Body of pancreas (tissue), 4 donors: ENCODE measurements around the gene CD151. TPM values are rescaled to one million over a fixed set of nuclear protein-coding genes. Genes with fewer than 3 reads are reported as not detected.

ENCODE experiments used
- ATAC-seq: fragments of 150-250 bp; one replicate; pipeline ENCODE4 v1.9.1; 2016
- DNase-seq, 4 donors: peaks; one replicate each; pipeline ENCODE4 v3.0.0-alpha.2; 2019
- H3K27ac ChIP-seq, 4 donors: fragments of 200-600 bp; sonication (generic); 1 replicate in 3 of 4; 2 replicates in 1 of 4; pipeline versions ENCODE4 v1.5.1 to v1.6.1; 2016 to 2019; ENCODE audit warnings: mild to moderate bottlenecking in 1 of 4, mixed read lengths in 1 of 4, moderate library complexity in 1 of 4
- H3K27me3 ChIP-seq, 2 donors: fragments of 200-600 bp; sonication (generic); one replicate each; pipeline ENCODE4 v1.6.0; 2016; ENCODE audit warnings: mild to moderate bottlenecking in 1 of 2
- H3K36me3 ChIP-seq, 2 donors: fragments of 200-600 bp; sonication (generic); replicated peaks in 1 of 2; 2 replicates each; pipeline ENCODE4 v1.5.1; 2016; ENCODE audit warnings: low read depth in 2 of 2; ENCODE audit not compliant: insufficient read depth in 1 of 2
- H3K4me1 ChIP-seq: fragments of 200-600 bp; sonication (generic); one replicate; pipeline ENCODE4 v1.6.0; 2016
- H3K4me3 ChIP-seq, 2 donors: fragments of 200-600 bp; sonication (generic); 1 replicate in 1 of 2; 2 replicates in 1 of 2; pipeline ENCODE4 v1.5.1; 2016 to 2019
- H3K9me3 ChIP-seq, 3 donors: fragments of 200-600 bp; sonication (generic); 1 replicate in 2 of 3; 2 replicates in 1 of 3; pipeline ENCODE4 v1.5.1; 2016
- POLR2A ChIP-seq, 3 donors: fragments of 450-650 bp; IDR thresholded peaks; one replicate each; pipeline ENCODE4 v1.6.1; 2016; ENCODE audit warnings: antibody characterized with exemption in 3 of 3, mild to moderate bottlenecking in 2 of 3
- WGBS, 2 donors: methylation state at CpG; one replicate each; pipeline ENCODE4 v1.1.5; 2017; 5-methylcytosine and 5-hydroxymethylcytosine counted together
- intact Hi-C: fragments of 100-400 bp; cut with DNase I; formaldehyde crosslinking; loops from one replicate; pipeline ENCODE4 v1.15.1; 2023
- total RNA-seq, 2 donors: library from RNA; depleted of rRNA; stranded (reverse); fragments of >200 nt; gene quantifications; one replicate each; pipeline ENCODE4 v1.1.0, GENCODE V29; 2016
- TF ChIP-seq, protein P1 (sequence below), 7 experiments: fragments of 450-650 bp in 4 of 7; fragments of 200-600 bp in 3 of 7; sonication (generic) in 3 of 7; IDR thresholded peaks; one replicate each; pipeline ENCODE4 v1.5.1; 2016 to 2019; ENCODE audit warnings: antibody characterized with exemption in 7 of 7

Gene CD151
- total RNA-seq, 2 donors from 2014 or later: 152 to 282 TPM

DNA sequence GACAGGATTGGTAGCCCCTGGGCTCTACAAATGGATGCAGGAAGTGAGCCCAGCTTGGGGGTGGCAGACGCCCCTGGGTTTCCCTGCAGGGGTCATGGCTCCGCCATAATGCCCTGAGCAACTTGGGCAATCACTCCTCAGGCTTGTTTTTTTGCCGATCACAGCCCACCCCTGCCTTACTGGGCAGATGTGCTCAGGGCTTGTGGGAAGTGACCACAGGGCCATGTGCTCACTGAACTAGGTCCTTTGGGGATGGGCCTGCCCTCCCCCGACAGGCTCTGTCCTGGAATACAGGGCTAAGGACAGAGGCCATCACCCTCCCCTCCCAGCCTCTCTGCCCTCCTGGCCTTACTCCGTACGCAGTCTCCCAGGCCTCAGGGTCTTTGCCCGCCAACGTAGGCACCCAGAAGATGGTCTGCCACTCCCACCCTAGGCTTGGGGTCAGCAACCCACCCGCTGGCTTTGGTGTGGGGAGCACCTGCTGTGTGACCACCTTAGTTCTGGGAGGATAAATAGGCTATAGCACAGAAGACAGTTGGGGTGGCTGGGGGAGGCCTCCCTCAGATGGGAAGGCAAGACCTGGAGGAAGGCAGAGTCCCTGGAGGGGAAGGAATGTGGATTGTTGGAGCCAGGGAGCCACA lies 19.2 kb upstream of the CD151 start:
- WGBS, 2 donors: 72 to 100% methylated on average over 6 to 8 of the region's 9 CpGs
- ATAC-seq: no peak
- TF ChIP-seq POLR2A (IDR thresholded peaks at IDR 0.05): no peak
- Histone ChIP-seq H3K27me3 (no peaks in the 10 kb centered on the region), H3K4me3 (no peak overlapping the region), H3K4me1 (peaks cover 25% of the 10 kb centered on the region), H3K9me3 (no peaks in the 10 kb centered on the region), H3K36me3 (peaks cover 0 to 12% of the 10 kb centered on the region in 2 donors), H3K27ac (no peak overlapping the region)
- intact Hi-C loops: no loop called here
- no peak for DNase-seq

DNA sequence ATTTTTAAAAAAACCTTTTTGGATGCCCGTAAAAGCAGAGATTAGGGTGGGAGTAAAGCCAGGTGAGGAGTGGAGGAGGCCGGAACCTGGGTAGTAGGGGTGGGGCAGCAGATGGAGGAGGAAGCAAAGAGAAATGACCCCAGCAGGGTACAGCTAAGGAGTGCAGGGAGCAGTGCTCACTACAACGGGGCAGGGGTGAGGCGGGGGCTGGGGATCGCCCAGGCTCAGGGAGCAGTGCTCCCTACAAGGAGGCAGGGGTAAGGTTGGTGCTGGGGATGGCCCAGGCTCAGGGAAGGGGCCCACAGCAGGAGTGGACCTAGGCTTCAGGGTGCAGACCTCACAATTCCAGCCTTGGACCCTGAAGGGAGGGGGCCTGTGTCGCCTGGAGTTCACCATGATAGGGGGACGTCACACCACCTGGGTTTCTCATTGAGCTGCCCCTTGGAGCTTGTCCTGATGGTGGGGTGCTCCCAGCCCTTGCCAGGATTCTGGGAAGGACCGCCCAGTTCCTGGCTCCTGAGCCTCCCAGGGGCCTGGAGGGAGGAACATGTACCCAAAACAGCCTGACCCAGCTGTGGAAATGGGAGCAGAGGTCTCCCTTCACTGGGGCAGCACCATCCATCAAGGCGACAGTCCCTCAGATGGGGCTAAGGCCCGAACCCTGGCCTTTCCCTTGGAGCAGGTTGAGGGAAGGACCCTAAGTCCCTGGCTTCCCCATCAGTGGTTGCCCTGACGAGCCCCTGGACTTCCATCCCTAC lies 16.9 kb upstream of the CD151 start:
- Histone ChIP-seq H3K27ac (no peak overlapping the region), H3K27me3 (no peaks in the 10 kb centered on the region), H3K4me1 (peaks cover 27% of the 10 kb centered on the region), H3K9me3 (no peaks in the 10 kb centered on the region), H3K36me3 (peaks cover 0 to 12% of the 10 kb centered on the region in 2 donors), H3K4me3 (no peak overlapping the region)
- DNase-seq (no peak), ATAC-seq (no peak)
- TF ChIP-seq POLR2A (IDR thresholded peaks at IDR 0.05): no peak
- TF ChIP-seq, protein P1, sequence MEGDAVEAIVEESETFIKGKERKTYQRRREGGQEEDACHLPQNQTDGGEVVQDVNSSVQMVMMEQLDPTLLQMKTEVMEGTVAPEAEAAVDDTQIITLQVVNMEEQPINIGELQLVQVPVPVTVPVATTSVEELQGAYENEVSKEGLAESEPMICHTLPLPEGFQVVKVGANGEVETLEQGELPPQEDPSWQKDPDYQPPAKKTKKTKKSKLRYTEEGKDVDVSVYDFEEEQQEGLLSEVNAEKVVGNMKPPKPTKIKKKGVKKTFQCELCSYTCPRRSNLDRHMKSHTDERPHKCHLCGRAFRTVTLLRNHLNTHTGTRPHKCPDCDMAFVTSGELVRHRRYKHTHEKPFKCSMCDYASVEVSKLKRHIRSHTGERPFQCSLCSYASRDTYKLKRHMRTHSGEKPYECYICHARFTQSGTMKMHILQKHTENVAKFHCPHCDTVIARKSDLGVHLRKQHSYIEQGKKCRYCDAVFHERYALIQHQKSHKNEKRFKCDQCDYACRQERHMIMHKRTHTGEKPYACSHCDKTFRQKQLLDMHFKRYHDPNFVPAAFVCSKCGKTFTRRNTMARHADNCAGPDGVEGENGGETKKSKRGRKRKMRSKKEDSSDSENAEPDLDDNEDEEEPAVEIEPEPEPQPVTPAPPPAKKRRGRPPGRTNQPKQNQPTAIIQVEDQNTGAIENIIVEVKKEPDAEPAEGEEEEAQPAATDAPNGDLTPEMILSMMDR (IDR thresholded peaks at IDR 0.05): no peak
- 71 to 83% methylated on average over 6 to 11 of the region's 11 CpGs for WGBS, 2 donors
- intact Hi-C loops: no loop called here

DNA sequence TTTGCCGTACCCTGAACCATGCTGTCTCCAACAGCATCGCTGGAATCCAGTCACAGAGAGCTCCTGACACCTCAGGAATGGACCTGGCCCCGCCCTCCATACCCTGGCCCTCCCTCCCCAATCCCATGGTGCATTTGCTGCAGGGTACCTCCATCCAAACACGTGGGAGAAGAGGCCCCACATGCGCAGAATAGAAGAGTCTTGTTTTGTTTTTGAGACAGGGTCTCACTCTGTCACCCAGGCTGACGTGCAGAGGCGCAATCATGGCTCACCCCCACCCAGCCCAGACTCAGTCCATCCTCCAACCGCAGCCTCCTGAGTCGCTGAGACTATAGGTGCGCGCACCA lies 16.3 kb upstream of the CD151 start:
- ATAC-seq (no peak), DNase-seq (no peak)
- Histone ChIP-seq H3K27me3 (no peaks in the 10 kb centered on the region), H3K4me3 (no peak overlapping the region), H3K27ac (no peak overlapping the region), H3K9me3 (no peaks in the 10 kb centered on the region), H3K36me3 (peaks cover 0 to 12% of the 10 kb centered on the region in 2 donors), H3K4me1 (peaks cover 27% of the 10 kb centered on the region)
- TF ChIP-seq, protein P1 (IDR thresholded peaks at IDR 0.05): no peak
- TF ChIP-seq POLR2A (IDR thresholded peaks at IDR 0.05): no peak
- intact Hi-C loops: no loop called here
- WGBS, 2 donors: 86 to 87% methylated on average over 8 to 11 of the region's 11 CpGs

DNA sequence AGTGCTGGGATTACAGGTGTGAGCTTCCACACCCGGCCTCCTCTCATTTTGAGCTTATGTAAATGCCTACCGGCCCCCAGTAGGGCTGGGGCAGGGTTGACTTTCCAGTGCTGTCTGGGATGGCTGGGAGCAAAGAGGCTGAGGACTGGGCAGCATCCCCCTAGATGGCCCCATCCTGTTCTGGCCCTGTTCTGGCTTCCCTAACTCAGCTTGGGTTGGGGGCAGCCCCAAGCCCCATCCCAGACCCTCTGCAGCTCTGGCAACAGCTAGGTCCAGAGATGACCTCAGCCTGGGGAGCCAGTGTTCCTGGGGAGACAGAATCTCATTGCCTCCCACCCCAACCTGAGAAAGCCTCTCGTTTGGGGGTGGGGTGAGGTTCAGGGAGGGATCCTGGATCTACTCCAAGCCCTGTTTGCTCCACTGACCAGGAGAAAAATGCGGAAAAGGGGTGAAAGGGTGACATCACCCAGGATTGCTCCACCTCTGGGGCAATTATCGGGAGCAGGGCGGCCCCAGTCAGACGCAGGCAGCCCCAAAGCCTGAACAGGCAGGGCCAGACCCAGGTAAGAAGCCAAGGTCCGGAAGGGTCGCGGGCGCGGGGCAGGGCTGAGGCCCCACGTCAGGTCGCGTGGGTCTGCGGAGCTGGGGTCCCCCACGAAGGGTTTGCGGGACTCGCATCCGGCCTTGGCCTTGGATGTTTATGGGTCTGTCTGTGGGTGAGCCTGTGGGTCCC lies 14.2 kb upstream of the CD151 start, which contains the start of gene PNPLA2:
PNPLA2 (plus strand) TSS at position 519 of the 733 bp plus-strand sequence. CDS start 805 bp downstream, outside the sequence.
- ATAC-seq (peak; percentile 13), DNase-seq (peak; percentile 64 to 79 (median 72))
- intact Hi-C loops: no loop called here
- peaks cover 44% of the 10 kb centered on the region for H3K4me1 ChIP-seq
- peak within 1 kb of the TSS; percentile 92 to 100 (median 98) for H3K27ac ChIP-seq
- H3K9me3 ChIP-seq: no peaks in the 10 kb centered on the region
- peaks cover 0 to under 1% of the 10 kb centered on the region in 2 donors for H3K36me3 ChIP-seq
- H3K27me3 ChIP-seq: no peaks in the 10 kb centered on the region
- peak within 1 kb of the TSS; percentile 39 to 91 for H3K4me3 ChIP-seq
- TF ChIP-seq POLR2A (IDR thresholded peaks at IDR 0.05): peak; percentile 72 to 87 (median 72)
- TF ChIP-seq, protein P1 (IDR thresholded peaks at IDR 0.05): no peak
- WGBS, 2 donors: 22 to 28% methylated on average over 3 to 20 of the region's 20 CpGs
